Measurements from ENCODE around the gene ZBTB12.
"Not testable (repeated sequence)": the region's sequence is repeated elsewhere in the genome, so short reads cannot be mapped to it uniquely, and the experiment has no call there.

The ZBTB12 gene

GRCh38 chr6:31911826-31912585, 10.1 kb upstream of the ZBTB12 start:
- in situ Hi-C loops (cut with MboI; ENCODE audit: low sequenced_read_pairs, unreplicated experiment): no loop called here
- no peak for TF ChIP-seq CTCF (IDR thresholded peaks at IDR 0.05; ENCODE audit: borderline replicate concordance, control extremely low read depth, extremely low read depth, insufficient read depth, missing control alignments)
- no peak for DNase-seq (ENCODE audit: low spot score)

GRCh38 chr6:31909298-31909697, 7.4 kb upstream of the ZBTB12 start:
- in situ Hi-C loops (cut with MboI; ENCODE audit: low sequenced_read_pairs, unreplicated experiment); DNase-seq (ENCODE audit: low spot score): not testable (repeated sequence)

GRCh38 chr6:31908791-31909190, 6.9 kb upstream of the ZBTB12 start:
- no peak for TF ChIP-seq CTCF (IDR thresholded peaks at IDR 0.05; ENCODE audit: borderline replicate concordance, control extremely low read depth, extremely low read depth, insufficient read depth, missing control alignments)
- DNase-seq (ENCODE audit: low spot score): peak; percentile 68
- in situ Hi-C loops (cut with MboI; ENCODE audit: low sequenced_read_pairs, unreplicated experiment): no loop called here

GRCh38 chr6:31908255-31908654, 6.4 kb upstream of the ZBTB12 start:
- in situ Hi-C loops (cut with MboI; ENCODE audit: low sequenced_read_pairs, unreplicated experiment); DNase-seq (ENCODE audit: low spot score): not testable (repeated sequence)

GRCh38 chr6:31907158-31907813, 5.4 kb upstream of the ZBTB12 start:
- DNase-seq (ENCODE audit: low spot score): no peak
- TF ChIP-seq CTCF (IDR thresholded peaks at IDR 0.05; ENCODE audit: borderline replicate concordance, control extremely low read depth, extremely low read depth, insufficient read depth, missing control alignments): no peak
- in situ Hi-C loops (cut with MboI; ENCODE audit: low sequenced_read_pairs, unreplicated experiment): no loop called here

GRCh38 chr6:31906727-31907126, 4.8 kb upstream of the ZBTB12 start:
- DNase-seq (ENCODE audit: low spot score); in situ Hi-C loops (cut with MboI; ENCODE audit: low sequenced_read_pairs, unreplicated experiment): not testable (repeated sequence)

- in situ Hi-C loops (cut with MboI; ENCODE audit: low sequenced_read_pairs, unreplicated experiment): no loop called here
- no peak for TF ChIP-seq CTCF (IDR thresholded peaks at IDR 0.05; ENCODE audit: borderline replicate concordance, control extremely low read depth, extremely low read depth, insufficient read depth, missing control alignments)
These were observed 4.2 kb upstream of the ZBTB12 start for GRCh38 chr6:31906122-31906521.

GRCh38 chr6:31905041-31905440, 3.2 kb upstream of the ZBTB12 start:
- in situ Hi-C loops (cut with MboI; ENCODE audit: low sequenced_read_pairs, unreplicated experiment): no loop called here
- no peak for TF ChIP-seq CTCF (IDR thresholded peaks at IDR 0.05; ENCODE audit: borderline replicate concordance, control extremely low read depth, extremely low read depth, insufficient read depth, missing control alignments)
- no peak for DNase-seq (ENCODE audit: low spot score)

More at GRCh38 chr6:31906122-31906521, 4.2 kb upstream of the ZBTB12 start:
- DNase-seq (ENCODE audit: low spot score): no peak
